Non-pigmented ciliary epithelial cell (primary cell): Measurements from ENCODE around the gene FAM200A.
"Not testable (repeated sequence)": the region's sequence is repeated elsewhere in the genome, so short reads cannot be mapped to it uniquely, and the experiment has no call there.

Experiments
- DNase-seq: peaks from one replicate; pipeline ENCODE4 v3.0.0-alpha.2; 2010; ENCODE audit warnings: low read depth

The FAM200A gene

GRCh38 chr7:99504281-99504602, 47.7 kb downstream of the FAM200A start:
- no peak for DNase-seq

DNA sequence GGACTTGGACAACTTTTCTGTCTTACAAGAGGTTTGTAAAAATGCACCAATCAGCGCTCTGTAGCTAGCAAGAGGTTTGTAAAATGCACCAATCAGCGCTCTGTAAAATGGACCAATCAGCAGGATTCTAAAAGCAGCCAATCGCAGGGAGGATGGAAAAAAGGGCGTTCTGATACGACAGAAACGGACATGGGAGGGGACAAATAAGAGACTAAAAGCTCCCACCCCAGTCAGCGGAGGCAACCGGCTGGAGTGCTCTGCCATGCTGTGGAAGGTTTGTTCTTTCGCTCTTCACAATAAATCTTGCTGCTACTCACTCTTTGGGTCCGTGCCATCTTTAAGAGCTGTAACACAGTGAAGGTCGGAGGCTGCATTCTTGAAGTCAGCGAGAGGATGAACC, 50.7 kb downstream of the FAM200A start:
- not testable (repeated sequence) for DNase-seq

GRCh38 chr7:99500637-99501009, 51.3 kb downstream of the FAM200A start:
- no peak for DNase-seq

GRCh38 chr7:99499721-99500636, 51.9 kb downstream of the FAM200A start, which contains the start of gene ZNF394:
Gene ZNF394 (minus strand): TSS chr7:99500281. CDS start chr7:99500093, 188 bp downstream.
- DNase-seq: peak; percentile 50

DNA sequence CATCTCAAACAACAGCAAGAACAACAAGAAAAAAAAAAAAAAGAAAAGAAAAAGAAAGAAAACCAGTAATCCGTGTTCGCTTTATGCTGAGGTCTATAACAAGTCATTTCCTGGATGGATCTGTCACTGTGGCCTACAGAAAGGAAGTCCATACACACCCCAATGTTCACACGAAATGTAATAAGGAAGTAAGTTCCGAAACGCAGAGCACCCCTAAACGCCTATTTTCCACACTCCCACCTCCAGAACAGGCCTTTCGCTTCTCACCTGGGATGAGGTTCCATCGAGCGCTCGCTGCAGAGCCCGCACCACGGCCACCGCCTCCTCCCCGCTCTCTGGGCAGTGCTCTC, 52.6 kb downstream of the FAM200A start:
- DNase-seq: no peak

- no peak for DNase-seq
Measured at GRCh38 chr7:99498546-99498944, 53.4 kb downstream of the FAM200A start.

DNA sequence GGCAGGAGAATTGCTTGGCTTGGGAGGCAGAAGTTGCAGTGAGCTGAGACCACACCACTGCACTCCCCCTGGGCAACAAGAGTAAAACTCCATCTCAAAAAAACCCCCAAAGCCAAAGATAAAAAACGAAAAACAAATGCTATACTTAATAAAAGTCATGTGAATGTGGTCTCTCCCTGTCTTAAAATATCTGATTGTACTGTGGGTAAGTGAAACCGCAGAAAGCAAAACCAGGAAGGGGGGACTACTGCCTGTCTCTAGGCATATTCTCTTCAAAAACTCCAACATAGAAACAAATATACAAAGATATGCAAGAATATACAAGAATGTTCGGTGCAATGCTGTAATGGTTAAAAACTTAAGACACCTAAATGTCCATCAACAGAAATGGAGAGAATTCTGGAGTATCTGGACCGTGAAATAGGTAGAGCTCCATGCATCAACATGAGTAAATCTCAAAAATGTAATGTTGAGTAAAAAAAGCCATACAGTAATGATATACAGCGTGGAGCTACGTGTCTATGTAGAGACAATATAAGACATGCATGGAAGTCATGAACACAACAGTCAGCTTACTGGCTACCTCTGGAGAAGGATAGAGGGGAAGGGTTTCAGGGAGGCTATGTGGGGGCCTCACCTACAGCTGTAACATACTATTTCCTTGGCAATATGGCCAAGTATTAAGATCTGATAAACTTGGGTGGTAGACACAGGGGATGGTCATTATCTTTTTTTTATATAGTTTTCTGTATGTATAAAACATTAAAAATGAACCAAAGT, 54.0 kb downstream of the FAM200A start:
- no peak for DNase-seq
